KMS-11 (cell line): ENCODE data around the gene PPM1E.

Source experiments
- H2AFZ ChIP-seq: fragments of 200-600 bp; sonication (generic); 2 replicates; pipeline ENCODE4 v1.6.1; 2016; ENCODE audit warnings: antibody characterized with exemption, mixed run types, low read depth
- H3K27ac ChIP-seq: fragments of 200-600 bp; sonication (generic); 2 replicates; pipeline ENCODE4 v1.6.1; 2016; ENCODE audit warnings: mild to moderate bottlenecking, mixed run types
- H3K27me3 ChIP-seq: fragments of 200-600 bp; sonication (generic); 2 replicates; pipeline ENCODE4 v1.6.1; 2017; ENCODE audit warnings: mild to moderate bottlenecking, low read depth, mixed run types, moderate library complexity; ENCODE audit not compliant: insufficient read depth
- H3K36me3 ChIP-seq: fragments of 200-600 bp; sonication (generic); 2 replicates; pipeline ENCODE4 v1.6.1; 2017; ENCODE audit warnings: mild to moderate bottlenecking, mixed run types; ENCODE audit not compliant: insufficient read depth
- H3K4me1 ChIP-seq: fragments of 200-600 bp; sonication (generic); 2 replicates; pipeline ENCODE4 v1.6.1; 2016; ENCODE audit warnings: mild to moderate bottlenecking, low read depth, mixed run types; ENCODE audit not compliant: poor library complexity, severe bottlenecking
- H3K4me2 ChIP-seq: fragments of 200-600 bp; sonication (generic); 2 replicates; pipeline ENCODE4 v1.7.0; 2016; ENCODE audit warnings: mild to moderate bottlenecking, mixed run types
- H3K4me3 ChIP-seq: fragments of 200-600 bp; sonication (generic); IDR thresholded peaks from 2 replicates; pipeline ENCODE4 v1.6.1; 2017; ENCODE audit warnings: low read depth, low read length, mixed read lengths; ENCODE audit not compliant: insufficient read depth
- H3K79me2 ChIP-seq: fragments of 200-600 bp; sonication (generic); 2 replicates; pipeline ENCODE4 v1.6.1; 2016; ENCODE audit warnings: low read depth, mixed run types; ENCODE audit not compliant: insufficient read depth
- H3K9ac ChIP-seq: fragments of 200-600 bp; sonication (generic); 2 replicates; pipeline ENCODE4 v1.6.1; 2016; ENCODE audit warnings: mild to moderate bottlenecking, mixed run types
- H4K20me1 ChIP-seq: fragments of 200-600 bp; sonication (generic); 2 replicates; pipeline ENCODE4 v1.6.1; 2016; ENCODE audit warnings: mild to moderate bottlenecking, mixed run types; ENCODE audit not compliant: insufficient read depth
- CTCF ChIP-seq: fragments of 200-600 bp; sonication (generic); conservative IDR thresholded peaks from 2 replicates; pipeline ENCODE4 v1.6.1; 2017; ENCODE audit warnings: low read depth, mild to moderate bottlenecking, antibody characterized with exemption, low read length, moderate library complexity, mixed read lengths

Gene PPM1E

GRCh38 chr17:58755577-58756245, at the start of gene PPM1E:
TSS of gene PPM1E (plus strand) at chr17:58755854.
- H2AFZ ChIP-seq, result peak within 1 kb of the TSS; percentile 99
- no peak for TF ChIP-seq CTCF

GRCh38 chr17:58706351-58707140, 49.1 kb upstream of the PPM1E start:
- Histone ChIP-seq H3K4me3 (no peak overlapping the region), H2AFZ (no peak overlapping the region), H3K4me1 (peaks cover 5% of the 10 kb centered on the region), H3K9ac (no peak overlapping the region), H3K36me3 (no peaks in the 10 kb centered on the region), H3K79me2 (no peaks in the 10 kb centered on the region), H3K27ac (no peak overlapping the region), H3K4me2 (no peak overlapping the region), H3K27me3 (no peaks in the 10 kb centered on the region), H4K20me1 (no peaks in the 10 kb centered on the region)
- no peak for TF ChIP-seq CTCF

More at GRCh38 chr17:58755577-58756245, at the start of gene PPM1E:
- Histone ChIP-seq H3K4me2 (peak within 1 kb of the TSS; percentile 81), H3K4me1 (no peaks in the 10 kb centered on the region), H4K20me1 (no peaks in the 10 kb centered on the region), H3K4me3 (peak within 1 kb of the TSS; percentile 29), H3K79me2 (no peaks in the 10 kb centered on the region), H3K9ac (peak within 1 kb of the TSS; percentile 22; the same call in 1 of the 2 replicates), H3K27ac (no peak within 1 kb of the TSS), H3K27me3 (peaks cover 16% of the 10 kb centered on the region), H3K36me3 (no peaks in the 10 kb centered on the region)

- H3K27ac ChIP-seq, result no peak overlapping the region
- H3K4me3 ChIP-seq, result no peak overlapping the region
- H3K36me3 ChIP-seq, result no peaks in the 10 kb centered on the region; the same call in 1 of the 2 replicates
- H4K20me1 ChIP-seq, result no peaks in the 10 kb centered on the region
- H3K4me1 ChIP-seq, result peaks cover 24% of the 10 kb centered on the region
- no peak overlapping the region for H3K9ac ChIP-seq
- no peaks in the 10 kb centered on the region for H3K79me2 ChIP-seq
- no peak overlapping the region for H2AFZ ChIP-seq
- H3K4me2 ChIP-seq, result no peak overlapping the region
- TF ChIP-seq CTCF, result peak; percentile 95
- H3K27me3 ChIP-seq, result no peaks in the 10 kb centered on the region
These were observed 44.6 kb upstream of the PPM1E start for GRCh38 chr17:58710948-58711552.

- Histone ChIP-seq H3K79me2 (no peaks in the 10 kb centered on the region), H3K27ac (no peak overlapping the region), H3K36me3 (peaks cover 4% of the 10 kb centered on the region; the same call in 1 of the 2 replicates), H3K27me3 (no peaks in the 10 kb centered on the region), H3K4me1 (peaks cover 22% of the 10 kb centered on the region), H3K4me3 (no peak overlapping the region), H3K9ac (no peak overlapping the region), H3K4me2 (no peak overlapping the region), H4K20me1 (no peaks in the 10 kb centered on the region), H2AFZ (no peak overlapping the region)
- TF ChIP-seq CTCF, result no peak
These were observed 33.4 kb upstream of the PPM1E start for GRCh38 chr17:58722274-58722673.
